Measurements from ENCODE around the gene PLA2G4E.
A peak's percentile ranks its signal among the peaks of the same experiment; 100 is the strongest.

Gene PLA2G4E

GRCh38 chr15:41951571-41951970, 69.3 kb downstream of the PLA2G4E start:
- DNase-seq = no peak

- DNase-seq = no peak
These were observed 70.4 kb downstream of the PLA2G4E start for GRCh38 chr15:41950489-41950888.

- no peak for DNase-seq
These were observed 70.7 kb downstream of the PLA2G4E start for GRCh38 chr15:41950127-41950483.

GRCh38 chr15:41949401-41950126, 71.3 kb downstream of the PLA2G4E start:
- no peak for DNase-seq

- DNase-seq = no peak
These were observed 72.4 kb downstream of the PLA2G4E start for GRCh38 chr15:41948490-41948889.

- no peak for DNase-seq
These were observed 73.9 kb downstream of the PLA2G4E start for GRCh38 chr15:41946970-41947369.

- no peak for DNase-seq
These were observed 75.1 kb downstream of the PLA2G4E start for GRCh38 chr15:41945731-41946130.

- DNase-seq = no peak
These were observed 75.6 kb downstream of the PLA2G4E start for GRCh38 chr15:41945221-41945620.

GRCh38 chr15:41944313-41944940, 76.4 kb downstream of the PLA2G4E start:
- DNase-seq = peak; percentile 64

GRCh38 chr15:41943543-41944312, 77.1 kb downstream of the PLA2G4E start:
- no peak for DNase-seq

GRCh38 chr15:41942886-41943285, 78.0 kb downstream of the PLA2G4E start:
- DNase-seq = no peak

GRCh38 chr15:41941644-41942415, 79.0 kb downstream of the PLA2G4E start:
- no peak for DNase-seq

GRCh38 chr15:41940441-41940857, 80.4 kb downstream of the PLA2G4E start:
- no peak for DNase-seq

- DNase-seq = no peak
These were observed 80.9 kb downstream of the PLA2G4E start for GRCh38 chr15:41939986-41940385.

GRCh38 chr15:41937568-41937923, 83.3 kb downstream of the PLA2G4E start:
- no peak for DNase-seq

GRCh38 chr15:41936649-41937567, 83.9 kb downstream of the PLA2G4E start:
- DNase-seq = no peak

GRCh38 chr15:41936155-41936554, 84.7 kb downstream of the PLA2G4E start:
- DNase-seq = no peak

GRCh38 chr15:41935566-41936020, 85.2 kb downstream of the PLA2G4E start:
- no peak for DNase-seq

GRCh38 chr15:41934843-41935242, 86.0 kb downstream of the PLA2G4E start:
- DNase-seq = no peak

- no peak for DNase-seq
These were observed 87.1 kb downstream of the PLA2G4E start for GRCh38 chr15:41933771-41934170.

GRCh38 chr15:41933326-41933725, 87.5 kb downstream of the PLA2G4E start:
- no peak for DNase-seq
